GM18520 (cell line): Measurements from ENCODE around the gene KCNC1.

Experiments
- ATAC-seq: cut with Tn5 transposase; IDR thresholded peaks from one replicate; pipeline ENCODE4 v1.9.1; 2021; ENCODE audit not compliant: unreplicated experiment

Gene KCNC1

GRCh38 chr11:17771841-17772401, 37.3 kb downstream of the KCNC1 start:
- no peak for ATAC-seq

- ATAC-seq, result no peak
Observed at GRCh38 chr11:17772704-17773600, 38.4 kb downstream of the KCNC1 start.

DNA sequence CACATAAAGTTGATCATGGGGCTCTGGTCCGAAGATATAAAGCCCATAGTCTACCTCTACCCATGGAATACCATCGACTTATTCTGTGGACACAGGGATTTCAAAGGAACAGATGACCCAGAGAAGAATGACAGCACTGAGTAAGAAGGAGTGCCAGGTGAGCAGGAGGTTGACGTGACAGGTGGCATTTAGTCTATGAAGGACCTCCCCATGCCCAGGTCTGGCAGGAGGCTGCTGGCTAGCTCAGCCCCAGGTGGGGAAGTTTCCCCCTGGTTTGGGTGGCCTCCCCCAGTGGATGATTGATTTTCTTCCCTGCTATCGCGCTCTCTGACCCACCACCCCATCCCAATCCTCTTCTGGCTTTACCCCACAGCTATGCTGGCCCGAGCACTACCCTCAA, 39.1 kb downstream of the KCNC1 start:
- no peak for ATAC-seq

- no peak for ATAC-seq
Observed at GRCh38 chr11:17774232-17775034, 39.9 kb downstream of the KCNC1 start.

GRCh38 chr11:17775035-17775348, 40.4 kb downstream of the KCNC1 start:
- ATAC-seq, result no peak

- no peak for ATAC-seq
Observed at GRCh38 chr11:17775507-17776211, 41.1 kb downstream of the KCNC1 start.

- no peak for ATAC-seq
Observed at GRCh38 chr11:17776212-17776875, 41.8 kb downstream of the KCNC1 start.

- no peak for ATAC-seq
Observed at GRCh38 chr11:17777086-17777737, 42.6 kb downstream of the KCNC1 start.

DNA sequence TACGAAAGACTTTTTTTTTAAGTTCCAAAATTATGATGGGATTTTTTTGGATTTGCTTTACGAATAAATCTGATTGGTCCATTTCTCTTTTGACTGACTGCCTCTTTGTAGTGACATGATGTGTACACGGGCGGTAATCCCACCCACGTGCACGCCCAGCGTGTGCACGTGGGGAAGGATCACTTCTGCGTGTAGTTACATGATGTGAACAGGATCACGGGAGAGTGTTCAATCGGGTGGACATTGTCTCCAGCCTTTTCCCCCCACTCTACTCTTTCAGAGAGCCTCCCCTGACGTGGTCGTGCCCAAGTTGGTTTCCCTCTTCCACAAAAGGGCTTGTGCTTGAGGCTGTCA, 43.1 kb downstream of the KCNC1 start:
- ATAC-seq, result no peak

- ATAC-seq, result no peak
Observed at GRCh38 chr11:17778352-17778751, 43.8 kb downstream of the KCNC1 start.

DNA sequence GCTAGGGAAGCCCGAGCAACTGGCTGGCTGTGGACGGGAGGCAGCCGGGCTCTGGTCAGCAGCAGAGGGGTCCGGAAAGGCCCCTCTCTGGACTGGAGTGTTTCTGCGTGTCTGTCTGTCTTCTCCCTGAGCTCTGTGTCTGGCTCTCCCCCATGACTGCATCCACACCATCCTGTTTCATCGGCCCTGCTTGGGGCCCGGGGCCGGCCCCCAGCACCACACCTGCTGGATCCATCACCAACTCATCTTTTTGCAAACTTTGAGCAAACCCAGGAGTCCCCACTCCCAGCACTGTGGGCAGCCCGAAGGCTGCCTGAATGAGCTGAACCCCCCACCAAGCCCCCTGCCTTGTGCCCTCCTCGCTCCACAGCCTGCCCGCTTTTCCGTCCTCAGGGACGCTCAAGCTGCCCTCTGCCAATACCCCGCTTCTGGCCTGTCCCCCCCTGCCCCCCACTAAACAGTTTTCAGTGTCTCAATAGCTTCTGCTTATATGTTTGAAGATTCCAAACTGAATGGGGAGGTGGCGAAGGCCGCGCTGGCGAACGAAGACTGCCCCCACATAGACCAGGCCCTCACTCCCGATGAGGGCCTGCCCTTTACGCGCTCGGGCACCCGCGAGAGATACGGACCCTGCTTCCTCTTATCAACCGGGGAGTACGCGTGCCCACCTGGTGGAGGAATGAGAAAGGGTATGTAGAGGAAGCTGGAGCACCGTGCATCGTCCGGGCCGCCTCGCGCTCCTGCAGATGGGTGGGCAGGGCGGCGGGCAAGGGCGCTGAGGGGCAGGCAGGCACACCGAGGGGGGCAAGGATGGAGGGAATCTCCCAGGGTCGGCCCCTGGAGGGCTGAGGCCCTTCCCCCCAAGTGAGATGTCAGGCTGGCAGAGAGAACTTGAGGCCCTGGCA, 44.6 kb downstream of the KCNC1 start:
- ATAC-seq, result no peak

- no peak for ATAC-seq
Observed at GRCh38 chr11:17779861-17780594, 45.4 kb downstream of the KCNC1 start.

- no peak for ATAC-seq
Observed at GRCh38 chr11:17780668-17781067, 46.1 kb downstream of the KCNC1 start.

GRCh38 chr11:17781221-17781620, 46.6 kb downstream of the KCNC1 start:
- ATAC-seq, result no peak

- ATAC-seq, result no peak
Observed at GRCh38 chr11:17781626-17782025, 47.0 kb downstream of the KCNC1 start.

DNA sequence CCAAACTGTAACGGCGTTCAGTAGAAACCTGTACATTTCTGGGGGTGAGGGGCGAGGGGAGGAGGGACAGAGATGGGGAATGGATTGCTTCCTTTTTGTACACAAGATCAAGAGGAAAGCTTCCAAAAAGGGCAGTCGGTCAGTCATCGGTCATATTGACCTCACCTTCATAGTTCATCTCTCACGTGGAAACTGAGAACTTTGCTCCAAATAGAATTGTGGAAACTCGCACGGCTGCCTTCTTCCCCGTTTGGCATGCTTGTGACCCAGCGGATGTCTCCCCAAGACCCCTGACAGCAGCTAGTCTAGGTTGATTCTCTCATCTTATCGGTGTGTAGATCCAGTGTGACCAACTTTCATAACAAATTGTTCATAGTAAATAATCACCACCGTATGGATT, 47.6 kb downstream of the KCNC1 start:
- ATAC-seq, result no peak

DNA sequence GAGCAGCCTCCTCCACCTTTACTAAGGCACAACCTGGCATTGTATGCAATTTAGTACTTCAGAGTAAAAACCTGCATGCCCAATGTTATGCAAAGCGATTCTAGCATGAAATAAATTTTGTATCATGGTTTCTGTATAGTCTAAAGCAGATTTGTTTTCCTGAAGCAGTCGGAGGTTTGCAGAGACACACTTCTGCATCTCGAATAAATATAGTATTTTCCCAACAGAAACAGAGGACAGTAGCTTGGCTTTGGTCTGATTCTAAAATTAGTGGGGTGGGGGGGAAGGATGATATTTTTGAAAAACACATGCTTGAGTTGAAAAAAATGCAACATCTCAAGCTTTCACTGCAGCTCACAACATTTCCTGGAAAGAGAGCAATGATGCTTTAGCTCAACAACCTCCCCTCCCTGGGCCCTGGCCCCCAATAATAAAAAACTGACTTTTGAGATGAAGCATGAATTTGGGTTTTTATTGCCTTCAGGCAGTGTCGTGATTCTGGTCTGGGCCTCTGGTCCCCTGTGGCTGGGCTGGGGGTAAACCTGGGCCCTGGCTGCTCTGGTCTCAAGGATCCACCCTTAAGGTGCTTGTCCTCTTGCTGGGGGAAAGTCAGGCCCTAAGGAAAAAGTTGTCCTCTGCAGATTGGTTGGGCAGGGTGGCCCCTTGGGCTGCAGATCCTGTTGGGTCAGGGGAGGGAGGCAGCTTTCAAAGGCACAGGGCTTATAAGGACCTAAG, 48.2 kb downstream of the KCNC1 start:
- ATAC-seq, result no peak

- no peak for ATAC-seq
Observed at GRCh38 chr11:17783878-17784277, 49.3 kb downstream of the KCNC1 start.
